DOHH2 (cell line): Measurements from ENCODE around the gene GCLC.
"Not testable (repeated sequence)": the region's sequence is repeated elsewhere in the genome, so short reads cannot be mapped to it uniquely, and the experiment has no call there.

Experiments
- H3F3A ChIP-seq: fragments of 200-600 bp; sonication (generic), shearing (Covaris generic); 2 replicates; pipeline ENCODE4 v1.6.0; 2016; ENCODE audit warnings: antibody characterized with exemption, mild to moderate bottlenecking; ENCODE audit not compliant: control insufficient read depth, insufficient read depth
- H3K27ac ChIP-seq: fragments of 200-600 bp; sonication (generic); 2 replicates; pipeline ENCODE4 v1.5.1; 2014; ENCODE audit warnings: low read depth, mild to moderate bottlenecking, low read length, moderate library complexity
- H3K27me3 ChIP-seq: fragments of 200-600 bp; sonication (generic); 2 replicates; pipeline ENCODE4 v1.6.1; 2014; ENCODE audit warnings: mild to moderate bottlenecking, low read length, mixed read lengths; ENCODE audit not compliant: control insufficient read depth
- H3K36me3 ChIP-seq: fragments of 200-600 bp; sonication (generic); 2 replicates; pipeline ENCODE4 v1.6.1; 2014; ENCODE audit warnings: mild to moderate bottlenecking, low read length, moderate library complexity, mixed read lengths; ENCODE audit not compliant: control insufficient read depth
- H3K4me1 ChIP-seq: fragments of 200-600 bp; sonication (generic); 2 replicates; pipeline ENCODE4 v1.6.1; 2014; ENCODE audit warnings: mild to moderate bottlenecking, low read length, mixed read lengths; ENCODE audit not compliant: control insufficient read depth
- H3K4me2 ChIP-seq: fragments of 200-600 bp; sonication (generic); 2 replicates; pipeline ENCODE4 v1.6.0; 2014; ENCODE audit warnings: mild to moderate bottlenecking, low read length, moderate library complexity
- H3K4me3 ChIP-seq: fragments of 200-600 bp; sonication (generic); 2 replicates; pipeline ENCODE4 v1.5.1; 2014; ENCODE audit warnings: mild to moderate bottlenecking, low read length, mixed read lengths
- H3K79me2 ChIP-seq: fragments of 200-600 bp; sonication (generic); 2 replicates; pipeline ENCODE4 v1.6.1; 2014; ENCODE audit warnings: mild to moderate bottlenecking, low read length, mixed read lengths; ENCODE audit not compliant: control insufficient read depth
- H3K9me2 ChIP-seq: fragments of 200-600 bp; sonication (generic); replicated peaks from 2 replicates; pipeline ENCODE4 v1.6.1; 2014; ENCODE audit warnings: mild to moderate bottlenecking, low read length, mixed read lengths; ENCODE audit not compliant: control insufficient read depth
- H3K9me3 ChIP-seq: fragments of 200-600 bp; sonication (generic); 2 replicates; pipeline ENCODE4 v1.6.1; 2014; ENCODE audit warnings: antibody characterized with exemption, low read length, mixed read lengths; ENCODE audit not compliant: control insufficient read depth, insufficient read depth
- H4K20me1 ChIP-seq: fragments of 200-600 bp; sonication (generic); 2 replicates; pipeline ENCODE4 v1.6.0; 2014; ENCODE audit warnings: low read depth, mild to moderate bottlenecking, antibody characterized with exemption, low read length, moderate library complexity; ENCODE audit not compliant: control insufficient read depth, insufficient read depth
- EZH2phosphoT487 ChIP-seq: fragments of 200-600 bp; sonication (generic); IDR thresholded peaks from 2 replicates; pipeline ENCODE4 v1.6.1; 2017; ENCODE audit warnings: borderline replicate concordance, mild to moderate bottlenecking, antibody characterized with exemption, low read length, moderate library complexity, mixed read lengths
- TF ChIP-seq, protein P1 (sequence below): fragments of 200-600 bp; sonication (generic); IDR thresholded peaks from one replicate; pipeline ENCODE4 v1.5.1; 2014; ENCODE audit warnings: antibody characterized with exemption, mild to moderate bottlenecking, low read depth, low read length; ENCODE audit not compliant: poor library complexity, severe bottlenecking

Gene GCLC

GRCh38 chr6:53565886-53566285 lies 21.0 kb upstream of the GCLC start:
- Histone ChIP-seq H3K9me2 (no peaks in the 10 kb centered on the region), H4K20me1 (no peaks in the 10 kb centered on the region), H3K4me2 (no peak overlapping the region), H3K9me3 (0 out of 2 replicates have a peak, but pooled peaks cover 5% of the 10 kb centered on the region), H3K36me3 (no peaks in the 10 kb centered on the region), H3K4me3 (no peak overlapping the region), H3K79me2 (no peaks in the 10 kb centered on the region), H3F3A (no peaks in the 10 kb centered on the region), H3K4me1 (no peaks in the 10 kb centered on the region), H3K27me3 (peaks cover 4% of the 10 kb centered on the region; the same call in 1 of the 2 replicates), H3K27ac (no peak overlapping the region)
- TF ChIP-seq, protein P1, sequence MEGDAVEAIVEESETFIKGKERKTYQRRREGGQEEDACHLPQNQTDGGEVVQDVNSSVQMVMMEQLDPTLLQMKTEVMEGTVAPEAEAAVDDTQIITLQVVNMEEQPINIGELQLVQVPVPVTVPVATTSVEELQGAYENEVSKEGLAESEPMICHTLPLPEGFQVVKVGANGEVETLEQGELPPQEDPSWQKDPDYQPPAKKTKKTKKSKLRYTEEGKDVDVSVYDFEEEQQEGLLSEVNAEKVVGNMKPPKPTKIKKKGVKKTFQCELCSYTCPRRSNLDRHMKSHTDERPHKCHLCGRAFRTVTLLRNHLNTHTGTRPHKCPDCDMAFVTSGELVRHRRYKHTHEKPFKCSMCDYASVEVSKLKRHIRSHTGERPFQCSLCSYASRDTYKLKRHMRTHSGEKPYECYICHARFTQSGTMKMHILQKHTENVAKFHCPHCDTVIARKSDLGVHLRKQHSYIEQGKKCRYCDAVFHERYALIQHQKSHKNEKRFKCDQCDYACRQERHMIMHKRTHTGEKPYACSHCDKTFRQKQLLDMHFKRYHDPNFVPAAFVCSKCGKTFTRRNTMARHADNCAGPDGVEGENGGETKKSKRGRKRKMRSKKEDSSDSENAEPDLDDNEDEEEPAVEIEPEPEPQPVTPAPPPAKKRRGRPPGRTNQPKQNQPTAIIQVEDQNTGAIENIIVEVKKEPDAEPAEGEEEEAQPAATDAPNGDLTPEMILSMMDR = no peak
- no peak for TF ChIP-seq EZH2phosphoT487

GRCh38 chr6:53564401-53565065 lies 19.6 kb upstream of the GCLC start:
- Histone ChIP-seq H3K79me2 (no peaks in the 10 kb centered on the region), H3K4me1 (no peaks in the 10 kb centered on the region), H3K9me2 (no peaks in the 10 kb centered on the region), H3K27ac (no peak overlapping the region), H3K27me3 (peaks cover 4% of the 10 kb centered on the region; the same call in 1 of the 2 replicates), H3K4me3 (no peak overlapping the region), H4K20me1 (no peaks in the 10 kb centered on the region), H3K9me3 (0 out of 2 replicates have a peak, but pooled peaks cover 5% of the 10 kb centered on the region), H3K36me3 (no peaks in the 10 kb centered on the region), H3K4me2 (no peak overlapping the region), H3F3A (no peaks in the 10 kb centered on the region)
- no peak for TF ChIP-seq EZH2phosphoT487
- TF ChIP-seq, protein P1 = no peak

DNA sequence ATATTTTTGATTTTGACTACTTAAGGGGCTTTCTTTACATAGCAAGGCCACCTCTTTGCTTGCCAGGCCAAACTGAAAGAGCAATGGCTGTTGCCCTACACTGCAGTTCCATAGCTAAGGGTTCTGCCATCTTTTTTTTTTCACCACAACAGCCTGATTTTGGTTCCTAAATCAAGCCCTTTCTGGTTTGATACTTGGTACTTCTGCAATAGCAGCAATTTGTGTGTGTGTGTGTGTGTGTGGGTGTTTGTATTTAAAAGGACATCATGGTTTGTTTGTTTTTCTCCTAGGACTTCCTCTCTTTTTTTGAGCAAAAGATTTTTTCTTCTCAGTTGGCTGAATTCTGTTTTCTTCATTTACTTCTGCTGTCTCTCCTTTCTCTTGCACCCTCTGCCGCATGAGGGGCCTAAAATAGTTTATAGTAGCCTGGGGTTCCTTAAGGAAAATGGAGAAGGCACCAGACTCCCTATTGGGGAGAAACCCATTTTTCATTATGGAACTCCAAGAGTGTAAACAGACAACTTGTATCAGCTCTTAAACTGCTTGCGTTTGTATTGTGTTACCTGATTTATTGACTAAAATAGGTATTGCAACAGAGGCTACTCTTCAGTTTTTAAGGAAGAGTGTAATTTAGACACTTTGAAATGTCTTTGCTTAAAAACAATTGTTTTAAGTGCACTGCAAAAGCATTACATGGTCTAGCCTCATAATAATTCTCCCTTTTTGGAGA lies 12.2 kb upstream of the GCLC start:
- Histone ChIP-seq H3K9me3 (peaks cover 15% of the 10 kb centered on the region), H4K20me1 (no peaks in the 10 kb centered on the region), H3F3A (no peaks in the 10 kb centered on the region), H3K9me2 (no peaks in the 10 kb centered on the region), H3K36me3 (no peaks in the 10 kb centered on the region), H3K4me2 (no peak overlapping the region), H3K4me3 (no peak overlapping the region), H3K27me3 (0 out of 2 replicates have a peak, but pooled peaks cover 2% of the 10 kb centered on the region), H3K27ac (no peak overlapping the region), H3K79me2 (no peaks in the 10 kb centered on the region), H3K4me1 (no peaks in the 10 kb centered on the region)
- TF ChIP-seq EZH2phosphoT487 = no peak
- TF ChIP-seq, protein P1 = no peak

DNA sequence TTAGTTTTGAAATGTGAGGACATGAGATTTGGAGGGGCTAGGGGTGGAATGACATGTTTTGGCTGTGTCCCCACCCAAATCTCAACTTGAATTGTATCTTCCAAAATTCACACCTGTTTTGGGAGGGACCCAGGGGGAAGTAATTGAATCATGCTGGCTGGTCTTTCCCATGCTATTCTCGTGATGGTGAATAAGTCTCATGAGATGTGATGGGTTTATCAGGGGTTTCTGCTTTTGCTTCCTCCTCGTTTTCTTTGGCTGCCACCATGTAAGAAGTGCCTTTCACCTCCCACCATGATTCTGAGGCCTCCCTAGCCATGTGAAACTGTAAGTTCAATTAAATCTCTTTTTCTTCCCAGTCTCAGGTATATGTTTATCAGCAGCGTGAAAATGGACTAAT lies 8.7 kb upstream of the GCLC start:
- H3K4me1 ChIP-seq, H3K4me2 ChIP-seq, H3K79me2 ChIP-seq, H3K27ac ChIP-seq, H3K36me3 ChIP-seq, H3K9me3 ChIP-seq, H3K9me2 ChIP-seq, H3F3A ChIP-seq, H3K4me3 ChIP-seq, H4K20me1 ChIP-seq, H3K27me3 ChIP-seq: not testable (repeated sequence)

DNA sequence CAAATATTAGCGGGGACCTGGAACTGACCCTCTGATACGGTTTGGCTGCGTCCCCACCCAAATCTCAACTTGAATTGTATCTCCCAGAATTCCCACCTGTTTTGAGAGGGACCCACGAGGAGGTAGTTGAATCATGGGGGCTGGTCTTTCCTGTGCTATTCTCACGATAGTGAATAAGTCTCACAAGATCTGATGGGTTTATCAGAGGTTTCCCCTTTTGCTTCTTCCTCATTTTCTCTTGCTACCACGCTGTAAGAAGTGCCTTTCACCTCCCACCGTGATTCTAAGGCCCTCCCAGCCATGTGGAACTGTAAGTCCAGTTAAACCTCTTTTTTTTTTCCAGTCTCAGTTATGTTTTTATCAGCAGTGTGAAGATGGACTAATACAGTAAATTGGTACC lies 6.8 kb upstream of the GCLC start:
- H3K4me1 ChIP-seq = peaks cover 12% of the 10 kb centered on the region
- H3K4me2 ChIP-seq, H3K79me2 ChIP-seq, H3K9me3 ChIP-seq, H3K4me3 ChIP-seq, H3F3A ChIP-seq, H3K9me2 ChIP-seq, H3K27ac ChIP-seq, H3K36me3 ChIP-seq, H4K20me1 ChIP-seq, H3K27me3 ChIP-seq: not testable (repeated sequence)
